Pancreas (tissue), 10 donors: Measurements from ENCODE around the gene PCNT. TPM values are rescaled to one million over a fixed set of nuclear protein-coding genes. Genes with fewer than 3 reads are reported as not detected.
"Not testable (repeated sequence)": the region's sequence is repeated elsewhere in the genome, so short reads cannot be mapped to it uniquely, and the experiment has no call there.

Experiments
- ATAC-seq, 4 donors: fragments of 200-7000 bp; cut with Tn5 transposase; one replicate each; pipeline versions ENCODE4 v1.8.0 to v1.9.1; 2020; ENCODE audit warnings: mild to moderate bottlenecking in 4 of 4, moderate library complexity in 4 of 4
- DNase-seq, 6 donors: peaks; one replicate each; pipeline ENCODE4 v3.0.0-alpha.2; 2020
- FAIRE-seq: peaks from 2 replicates; lab custom pipeline; 2012; peaks lifted over from hg19 to GRCh38; lab: Jason Lieb, UNC
- H3K27ac ChIP-seq, 4 donors: fragments of 200-600 bp; sonication (generic); 1 replicate in 3 of 4; 2 replicates in 1 of 4; pipeline versions ENCODE4 v1.5.0 to v1.8.0; 2020
- H3K27me3 ChIP-seq, 4 donors: fragments of 200-600 bp; one replicate each; pipeline ENCODE4 v1.8.0; 2021
- H3K36me3 ChIP-seq, 3 donors: fragments of 200-600 bp; sonication (generic) in 1 of 3; one replicate each; pipeline versions ENCODE4 v1.5.0 to v1.8.0; 2020 to 2021
- H3K4me1 ChIP-seq, 3 donors: fragments of 200-600 bp; one replicate each; pipeline ENCODE4 v1.8.0; 2021
- H3K4me3 ChIP-seq, 4 donors: fragments of 200-600 bp; sonication (generic) in 2 of 4; one replicate each; pipeline versions ENCODE4 v1.5.0 to v1.8.0; 2020 to 2021
- H3K9me3 ChIP-seq, 4 donors: fragments of 200-600 bp; one replicate each; pipeline ENCODE4 v1.8.0; 2021
- WGBS, 2 donors: extraction: QIAGEN DNeasy Blood & Tissue Kit; methylation state at CpG; one replicate each; pipeline ENCODE4 v1.1.7; 2013; 5-methylcytosine and 5-hydroxymethylcytosine counted together
- intact Hi-C, 3 donors: fragments of 100-400 bp; cut with DNase I; formaldehyde crosslinking; loops; one replicate each; pipeline versions ENCODE4 v1.11.1 to v1.14.2; 2022
- polyA plus RNA-seq, 2 donors: library from polyadenylated mRNA; stranded (reverse); fragments of 200-250 nt; gene quantifications; one replicate each; pipeline ENCODE4 v1.2.3, GENCODE V29; 2013
- total RNA-seq, 6 donors: library from RNA; stranded (reverse); fragmentation: NEBNext Ultra II Directional in 4 of 6; extraction: Animal tissue kit (Norgen Biotek cat#: 25700) in 4 of 6; gene quantifications; one replicate each; pipeline versions ENCODE4 v1.2.1 to v1.2.4, GENCODE V29; 2021 to 2023
- TF ChIP-seq, protein P1 (sequence below), 4 donors: fragments of 200-600 bp; sonication (generic) in 3 of 4; IDR thresholded peaks; one replicate each; pipeline versions ENCODE4 v1.5.0 to v1.8.0; 2021; ENCODE audit warnings: antibody characterized with exemption in 4 of 4
- donor health status: healthy with polysubstance abuse.
- donor health status: DM: no; HTN: no; CAD: no; lungs with moderate emphysema.
- donor health status: DM: no; HTN: no; CAD: no.
- donor health status: control.
- donor health status: control.
- donor health status: Bipolar disorder and iron deficiency.
- donor health status: DM: yes; HTN: yes; CAD: no.
- donor health status: DM: no; HTN: no; CAD: no.
- donor health status: DM: no; HTN: no; CAD: no.
- donor health status: DM: yes; HTN: yes; CAD: no.

The PCNT gene
- total and polyA plus RNA-seq, 8 donors, result 8.1 to 15.5 (median 12.1) TPM

DNA sequence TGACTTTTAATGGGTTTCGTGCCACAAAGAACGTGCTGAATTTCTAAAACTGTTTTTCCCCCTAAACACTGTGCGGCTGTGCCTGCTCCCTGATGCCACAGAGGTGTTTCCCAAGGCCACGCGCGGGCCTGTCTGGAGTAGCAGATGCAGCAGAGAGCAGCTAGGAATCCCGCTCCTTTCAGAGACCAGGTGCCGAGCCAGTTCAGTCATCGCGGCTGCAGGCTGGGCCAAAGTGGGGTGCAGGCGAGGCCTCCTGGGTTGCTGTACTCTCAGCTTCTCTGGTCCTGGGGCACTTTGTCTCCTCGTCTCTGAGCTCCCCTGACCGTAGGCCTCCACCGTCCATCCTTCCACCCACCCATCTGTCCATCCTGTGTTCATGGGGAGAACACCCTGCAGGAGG is 117.4 kb downstream of the PCNT start:
- TF ChIP-seq, protein P1, sequence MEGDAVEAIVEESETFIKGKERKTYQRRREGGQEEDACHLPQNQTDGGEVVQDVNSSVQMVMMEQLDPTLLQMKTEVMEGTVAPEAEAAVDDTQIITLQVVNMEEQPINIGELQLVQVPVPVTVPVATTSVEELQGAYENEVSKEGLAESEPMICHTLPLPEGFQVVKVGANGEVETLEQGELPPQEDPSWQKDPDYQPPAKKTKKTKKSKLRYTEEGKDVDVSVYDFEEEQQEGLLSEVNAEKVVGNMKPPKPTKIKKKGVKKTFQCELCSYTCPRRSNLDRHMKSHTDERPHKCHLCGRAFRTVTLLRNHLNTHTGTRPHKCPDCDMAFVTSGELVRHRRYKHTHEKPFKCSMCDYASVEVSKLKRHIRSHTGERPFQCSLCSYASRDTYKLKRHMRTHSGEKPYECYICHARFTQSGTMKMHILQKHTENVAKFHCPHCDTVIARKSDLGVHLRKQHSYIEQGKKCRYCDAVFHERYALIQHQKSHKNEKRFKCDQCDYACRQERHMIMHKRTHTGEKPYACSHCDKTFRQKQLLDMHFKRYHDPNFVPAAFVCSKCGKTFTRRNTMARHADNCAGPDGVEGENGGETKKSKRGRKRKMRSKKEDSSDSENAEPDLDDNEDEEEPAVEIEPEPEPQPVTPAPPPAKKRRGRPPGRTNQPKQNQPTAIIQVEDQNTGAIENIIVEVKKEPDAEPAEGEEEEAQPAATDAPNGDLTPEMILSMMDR (IDR thresholded peaks at IDR 0.05), result no peak
- ATAC-seq, result no peak
- Histone ChIP-seq H3K27ac (no peak overlapping the region), H3K27me3 (no peaks in the 10 kb centered on the region), H3K4me3 (no peak overlapping the region), H3K4me1 (no peaks in the 10 kb centered on the region), H3K9me3 (no peaks in the 10 kb centered on the region), H3K36me3 (peaks cover 0 to 36% (median 0%) of the 10 kb centered on the region in 3 donors)
- intact Hi-C loops, result no loop called here
- DNase-seq, result no peak
- no peak for FAIRE-seq
- WGBS, 2 donors, result 98% methylated on average over 14 of the region's 14 CpGs

DNA sequence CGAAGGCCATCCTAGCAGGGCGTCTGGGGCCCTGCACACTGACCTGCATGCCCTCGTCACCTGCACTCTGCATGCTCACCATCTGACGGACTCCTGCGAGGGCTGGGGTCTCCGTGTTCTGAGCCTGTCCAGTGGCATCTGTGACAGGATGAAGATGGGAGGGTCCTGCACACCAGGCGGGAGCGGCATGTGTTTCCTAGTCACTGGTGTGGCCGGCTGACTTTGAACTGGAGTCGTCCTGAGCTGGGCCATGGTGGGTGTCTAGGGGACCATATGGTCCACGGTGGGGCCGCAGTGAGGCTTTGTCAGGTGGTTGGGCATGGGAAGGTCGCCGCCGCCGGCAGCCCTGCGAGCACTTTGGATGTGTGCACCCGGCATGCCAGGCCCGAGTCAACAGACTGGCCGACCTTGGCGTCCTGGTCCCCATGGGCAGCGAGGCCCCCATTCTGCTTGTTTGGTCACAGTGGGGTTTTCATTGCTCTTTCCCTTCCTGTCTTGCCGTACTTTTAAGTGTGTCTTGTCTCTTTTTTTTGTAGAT is 118.1 kb downstream of the PCNT start:
- intact Hi-C loops, result no loop called here
- no peak for FAIRE-seq
- DNase-seq, result no peak
- TF ChIP-seq, protein P1 (IDR thresholded peaks at IDR 0.05), result no peak
- H3K36me3 ChIP-seq, result peaks cover 0 to 31% (median 0%) of the 10 kb centered on the region in 3 donors
- no peak for ATAC-seq
- no peak overlapping the region for H3K27ac ChIP-seq
- 95 to 96% methylated on average over 23 of the region's 23 CpGs for WGBS, 2 donors
- H3K4me3 ChIP-seq, result no peak overlapping the region
- H3K27me3 ChIP-seq, result no peaks in the 10 kb centered on the region
- no peaks in the 10 kb centered on the region for H3K4me1 ChIP-seq
- no peaks in the 10 kb centered on the region for H3K9me3 ChIP-seq

DNA sequence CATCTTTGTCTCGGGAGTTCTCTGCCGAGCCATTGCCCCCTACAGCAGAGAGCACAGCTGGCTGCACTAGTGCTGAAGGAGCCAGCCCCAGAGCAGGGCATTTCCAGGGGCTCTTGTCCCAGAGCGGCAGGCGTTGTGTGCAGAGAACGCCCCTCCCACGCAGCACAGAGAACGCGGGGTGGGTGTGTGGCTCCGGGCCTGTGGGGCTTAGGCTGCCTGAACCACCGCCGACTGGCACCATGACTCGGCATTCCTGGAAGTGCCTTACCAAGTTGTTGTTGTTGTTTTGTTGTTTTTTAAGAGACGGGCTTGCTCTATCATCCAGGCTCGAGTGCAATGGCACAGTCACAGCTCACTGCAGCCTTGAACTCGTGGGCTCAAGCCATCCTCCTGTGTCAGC is 119.0 kb downstream of the PCNT start:
- WGBS, 2 donors, result 88 to 90% methylated on average over 15 of the region's 15 CpGs
- intact Hi-C loops, result no loop called here
- no peaks in the 10 kb centered on the region for H3K9me3 ChIP-seq
- no peak overlapping the region for H3K4me3 ChIP-seq
- H3K27ac ChIP-seq, result no peak overlapping the region
- peaks cover 0 to 23% (median 0%) of the 10 kb centered on the region in 3 donors for H3K36me3 ChIP-seq
- TF ChIP-seq, protein P1 (IDR thresholded peaks at IDR 0.05), result no peak
- ATAC-seq (no peak), DNase-seq (no peak), FAIRE-seq (no peak)
- H3K27me3 ChIP-seq, result no peaks in the 10 kb centered on the region
- no peaks in the 10 kb centered on the region for H3K4me1 ChIP-seq

DNA sequence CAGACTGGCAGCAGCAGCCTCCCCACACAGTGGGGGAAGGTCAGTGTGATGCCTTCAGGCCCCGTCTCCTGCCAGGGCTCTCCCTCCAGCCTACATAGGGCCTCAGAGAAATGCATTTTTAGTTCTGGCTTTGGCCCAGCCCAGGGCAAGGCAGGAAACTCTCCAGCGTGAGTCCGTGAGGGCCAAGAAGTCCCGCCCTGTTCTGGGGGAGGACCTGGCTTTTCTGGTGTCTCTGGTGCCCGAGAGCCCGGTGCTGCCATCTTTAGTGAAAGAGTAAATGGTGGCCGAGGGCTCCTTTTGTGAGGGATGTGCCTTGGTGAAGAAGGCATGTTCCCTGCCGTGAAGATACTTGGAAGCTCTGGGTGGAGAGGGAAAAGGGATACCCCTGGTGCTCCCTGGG is 120.0 kb downstream of the PCNT start:
- Histone ChIP-seq H3K9me3 (no peaks in the 10 kb centered on the region), H3K36me3 (peaks cover 0 to 20% (median 0%) of the 10 kb centered on the region in 3 donors), H3K27me3 (no peaks in the 10 kb centered on the region), H3K27ac (no peak overlapping the region), H3K4me3 (no peak overlapping the region), H3K4me1 (no peaks in the 10 kb centered on the region)
- TF ChIP-seq, protein P1 (IDR thresholded peaks at IDR 0.05), result no peak
- intact Hi-C loops, result no loop called here
- no peak for FAIRE-seq
- ATAC-seq, result no peak
- no peak for DNase-seq
- 88 to 90% methylated on average over 8 of the region's 8 CpGs for WGBS, 2 donors

DNA sequence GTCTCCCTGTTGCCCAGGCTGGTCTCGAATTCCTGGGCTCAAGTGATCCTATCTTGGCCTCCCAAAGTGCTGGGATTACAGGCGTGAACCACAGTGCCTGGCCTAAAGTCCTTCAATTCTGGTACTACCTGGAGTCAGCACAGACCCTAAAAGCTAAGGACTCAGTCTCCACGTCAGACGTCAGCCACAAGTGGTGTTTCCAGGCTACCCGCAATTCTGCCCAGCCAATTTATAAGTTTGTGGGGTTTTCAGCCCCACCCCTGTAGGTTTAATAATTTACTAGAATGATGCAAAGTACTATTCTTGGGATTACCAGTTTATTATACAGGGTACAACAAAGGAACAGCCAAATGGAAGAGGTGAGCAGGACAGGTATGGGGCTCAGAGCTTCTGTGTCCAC is 124.2 kb downstream of the PCNT start:
- intact Hi-C loops, result no loop called here
- DNase-seq (no peak), FAIRE-seq (no peak), ATAC-seq (peak in 1 of 4 donors; percentile 40)
- no peaks in the 10 kb centered on the region for H3K9me3 ChIP-seq
- no peaks in the 10 kb centered on the region for H3K27me3 ChIP-seq
- WGBS, 2 donors, result 87 to 94% methylated on average over 5 of the region's 5 CpGs
- TF ChIP-seq, protein P1 (IDR thresholded peaks at IDR 0.05), result no peak
- H3K36me3 ChIP-seq, result no peaks in the 10 kb centered on the region
- no peak overlapping the region for H3K4me3 ChIP-seq
- no peaks in the 10 kb centered on the region for H3K4me1 ChIP-seq
- no peak overlapping the region for H3K27ac ChIP-seq

DNA sequence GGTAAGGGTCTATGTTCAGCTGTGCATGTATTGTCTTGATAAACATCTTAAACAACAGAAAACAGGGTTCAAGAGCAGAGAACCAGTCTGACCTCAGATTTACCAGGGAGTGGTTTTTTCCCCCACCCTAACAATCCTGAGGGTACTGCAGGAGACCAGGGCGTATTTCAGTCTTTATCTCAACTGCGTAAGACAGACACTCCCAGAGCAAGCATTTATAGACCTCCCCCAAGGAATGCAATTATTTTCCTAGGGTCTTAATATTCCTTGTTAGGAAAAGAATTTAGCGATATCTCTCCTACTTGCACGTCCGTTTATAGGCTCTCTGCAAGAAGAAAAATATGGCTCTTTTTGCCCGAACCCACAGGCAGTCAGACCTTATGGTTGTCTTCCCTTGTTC is 124.9 kb downstream of the PCNT start:
- intact Hi-C loops, H3K36me3 ChIP-seq, H3K4me3 ChIP-seq, H3K27ac ChIP-seq, H3K27me3 ChIP-seq, H3K9me3 ChIP-seq, H3K4me1 ChIP-seq, ATAC-seq, DNase-seq, FAIRE-seq: not testable (repeated sequence)
- WGBS, 2 donors, result 95 to 98% methylated on average over 6 of the region's 6 CpGs
